HFF-Myc (cell line): ENCODE measurements around the gene SIK2.

ENCODE experiments used
- DNase-seq: peaks from one replicate; pipeline ENCODE4 v3.0.0-alpha.2; 2011; ENCODE audit warnings: low read depth; ENCODE audit errors: extremely low read depth
- H3K4me3 ChIP-seq: replicated peaks from 2 replicates; pipeline ENCODE4 v1.5.1; 2011; ENCODE audit warnings: low read depth, mild to moderate bottlenecking, control low read depth, low read length
- TF ChIP-seq, protein P1 (sequence below): IDR thresholded peaks from 2 replicates; pipeline ENCODE4 v1.5.1; 2012; ENCODE audit warnings: mild to moderate bottlenecking, low read depth, low read length, control low read depth; ENCODE audit errors: missing control alignments

The SIK2 gene

DNA sequence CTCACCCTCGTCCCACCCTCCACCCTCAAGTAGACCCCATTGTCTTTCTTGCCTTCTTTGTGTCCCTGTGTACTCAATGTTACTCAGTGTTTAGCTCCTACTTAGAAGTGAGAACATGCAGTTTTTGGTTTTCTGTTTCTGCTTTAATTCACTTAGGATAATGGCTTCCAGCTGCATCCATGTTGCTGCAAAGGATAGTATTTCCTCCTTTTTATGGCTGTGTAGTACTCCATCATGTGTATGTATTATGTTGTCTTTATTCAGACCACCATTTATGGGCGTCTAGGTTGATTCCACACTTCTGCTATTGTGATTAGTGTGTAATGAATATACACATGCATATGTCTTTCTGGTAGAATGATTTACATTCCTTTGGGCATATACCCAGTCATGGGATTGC, 73.6 kb downstream of the SIK2 start:
- TF ChIP-seq, protein P1, sequence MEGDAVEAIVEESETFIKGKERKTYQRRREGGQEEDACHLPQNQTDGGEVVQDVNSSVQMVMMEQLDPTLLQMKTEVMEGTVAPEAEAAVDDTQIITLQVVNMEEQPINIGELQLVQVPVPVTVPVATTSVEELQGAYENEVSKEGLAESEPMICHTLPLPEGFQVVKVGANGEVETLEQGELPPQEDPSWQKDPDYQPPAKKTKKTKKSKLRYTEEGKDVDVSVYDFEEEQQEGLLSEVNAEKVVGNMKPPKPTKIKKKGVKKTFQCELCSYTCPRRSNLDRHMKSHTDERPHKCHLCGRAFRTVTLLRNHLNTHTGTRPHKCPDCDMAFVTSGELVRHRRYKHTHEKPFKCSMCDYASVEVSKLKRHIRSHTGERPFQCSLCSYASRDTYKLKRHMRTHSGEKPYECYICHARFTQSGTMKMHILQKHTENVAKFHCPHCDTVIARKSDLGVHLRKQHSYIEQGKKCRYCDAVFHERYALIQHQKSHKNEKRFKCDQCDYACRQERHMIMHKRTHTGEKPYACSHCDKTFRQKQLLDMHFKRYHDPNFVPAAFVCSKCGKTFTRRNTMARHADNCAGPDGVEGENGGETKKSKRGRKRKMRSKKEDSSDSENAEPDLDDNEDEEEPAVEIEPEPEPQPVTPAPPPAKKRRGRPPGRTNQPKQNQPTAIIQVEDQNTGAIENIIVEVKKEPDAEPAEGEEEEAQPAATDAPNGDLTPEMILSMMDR, result no peak
- H3K4me3 ChIP-seq, result no peak overlapping the region

DNA sequence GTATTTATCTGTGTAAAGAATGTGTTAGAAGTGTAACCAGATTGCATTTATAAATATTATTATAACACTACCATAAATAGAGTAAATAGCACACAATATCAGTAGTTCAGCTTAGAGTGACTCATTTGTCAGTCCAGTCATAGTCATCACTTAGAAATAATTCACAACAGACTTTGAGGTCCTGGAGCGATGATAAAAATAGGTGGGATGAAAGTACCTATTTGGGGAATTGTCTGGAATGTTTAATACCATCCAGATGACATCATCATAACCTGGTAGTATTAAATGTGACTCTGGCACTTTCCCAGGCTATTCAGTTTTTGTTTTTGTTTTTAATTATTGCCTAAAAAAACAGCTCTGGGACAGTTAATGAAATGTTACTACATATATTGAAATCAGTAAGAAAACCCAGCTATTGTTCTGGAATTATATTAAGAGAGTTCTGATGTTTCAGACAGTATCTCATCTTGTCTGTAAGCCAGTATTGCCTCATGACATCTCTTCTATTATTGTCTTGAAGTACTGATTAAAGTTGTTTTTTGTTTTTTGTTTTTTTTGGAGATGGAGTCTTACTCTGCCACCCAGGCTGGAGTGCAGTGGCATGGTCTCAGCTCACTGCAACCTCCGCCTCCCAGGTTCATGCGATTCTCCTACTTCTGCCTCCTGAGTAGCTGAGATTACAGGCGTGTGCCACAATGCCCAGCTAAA, 74.8 kb downstream of the SIK2 start:
- H3K4me3 ChIP-seq, result no peak overlapping the region
- DNase-seq, result peak; percentile 24
- TF ChIP-seq, protein P1, result no peak

More for the DNA sequence above, 73.6 kb downstream of the SIK2 start:
- DNase-seq, result no peak

DNA sequence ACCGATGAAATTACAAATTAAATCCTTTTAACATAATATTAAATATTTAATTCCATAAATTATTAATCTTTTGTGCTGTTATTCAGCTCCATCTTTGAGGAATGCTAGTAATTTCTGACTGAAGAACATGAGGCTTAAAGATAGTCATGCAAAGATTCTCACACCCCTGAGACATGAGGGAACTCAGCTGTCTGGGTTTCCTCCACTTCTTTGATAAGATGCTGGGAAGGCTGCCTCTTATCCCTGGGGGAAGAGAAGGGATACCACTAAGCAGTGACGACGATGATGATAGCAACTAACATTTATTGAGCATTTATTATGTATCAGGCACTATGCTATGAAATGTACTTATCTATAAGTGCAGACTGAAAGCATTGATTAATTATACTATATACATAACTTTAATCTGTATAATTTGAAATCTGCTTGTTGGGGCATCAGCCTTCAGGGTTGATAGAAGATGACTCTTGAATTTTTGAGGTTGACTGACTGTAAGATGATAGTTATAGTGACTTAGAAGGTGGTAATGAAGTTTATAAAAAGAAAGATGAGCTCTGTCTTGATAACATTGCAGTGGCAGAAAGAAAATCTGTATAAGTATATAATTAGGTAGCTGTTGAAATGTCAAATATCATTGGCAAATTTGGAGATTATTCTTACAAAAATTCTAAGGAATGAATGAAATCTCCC, 78.4 kb downstream of the SIK2 start:
- DNase-seq, result no peak
- TF ChIP-seq, protein P1, result no peak
- no peak overlapping the region for H3K4me3 ChIP-seq

DNA sequence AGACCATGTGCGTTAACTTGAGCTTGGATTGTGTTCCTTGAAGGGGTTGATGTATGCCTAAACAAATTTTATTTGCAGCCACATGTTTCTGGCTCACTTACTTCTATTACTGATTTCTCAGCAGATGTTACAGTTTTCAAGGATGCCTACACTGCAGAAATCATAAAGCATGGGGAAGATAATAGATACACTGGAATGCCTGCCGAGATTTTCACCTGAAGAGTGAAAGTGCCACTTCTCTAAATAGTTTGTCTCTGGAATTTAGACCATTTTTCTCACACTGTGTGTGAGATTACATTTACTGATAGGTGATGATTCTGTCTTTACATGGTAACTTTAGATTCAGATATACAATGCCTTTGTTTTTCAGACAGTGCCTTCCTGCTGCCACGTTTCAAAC, 81.6 kb downstream of the SIK2 start:
- TF ChIP-seq, protein P1, result no peak
- DNase-seq, result no peak
- no peak overlapping the region for H3K4me3 ChIP-seq

DNA sequence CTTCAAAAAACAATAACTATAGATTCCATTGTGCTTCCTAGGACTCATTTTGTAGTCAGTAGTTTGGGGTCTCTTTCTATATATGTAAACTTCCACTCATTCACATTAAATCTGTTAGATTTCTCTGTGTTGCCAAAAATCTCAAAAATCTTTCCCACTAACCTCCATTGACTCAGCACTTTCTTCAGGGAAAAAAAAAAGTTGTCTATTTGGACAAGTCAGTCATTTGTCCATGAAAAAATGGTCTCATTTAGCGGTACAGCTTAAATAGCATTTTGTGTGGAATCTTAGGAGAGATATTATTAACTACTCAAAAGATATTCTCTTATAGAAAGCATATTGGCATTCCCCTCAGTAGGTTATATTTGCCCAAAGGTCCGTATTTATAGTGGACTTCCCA, 82.0 kb downstream of the SIK2 start:
- TF ChIP-seq, protein P1, result no peak
- no peak for DNase-seq

DNA sequence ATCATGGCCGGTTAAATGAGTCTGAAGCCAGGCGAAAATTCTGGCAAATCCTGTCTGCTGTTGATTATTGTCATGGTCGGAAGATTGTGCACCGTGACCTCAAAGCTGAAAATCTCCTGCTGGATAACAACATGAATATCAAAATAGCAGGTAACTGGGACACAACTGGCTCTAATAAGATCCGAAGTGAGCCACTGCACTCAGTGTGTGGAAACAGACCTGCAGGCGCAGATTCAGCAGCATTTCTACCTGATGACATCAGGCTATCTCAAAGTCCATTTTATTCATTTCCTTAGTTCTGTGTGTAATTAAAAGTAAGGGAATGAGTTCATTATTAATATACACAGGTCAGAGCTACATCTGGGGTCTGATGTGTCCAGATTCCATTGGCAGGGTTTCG, 85.8 kb downstream of the SIK2 start:
- no peak overlapping the region for H3K4me3 ChIP-seq
- no peak for DNase-seq
- TF ChIP-seq, protein P1, result no peak

More for the DNA sequence above, 82.0 kb downstream of the SIK2 start:
- H3K4me3 ChIP-seq, result no peak overlapping the region
